SH-SY5Y (cell line): ENCODE data around the gene LEAP2.

Experiments
- GATA2 ChIP-seq: IDR thresholded peaks from 2 replicates; pipeline ENCODE4 v1.6.1; 2011; ENCODE audit warnings: mild to moderate bottlenecking, low read depth, low read length
- GATA3 ChIP-seq: IDR thresholded peaks from 2 replicates; pipeline ENCODE4 v1.6.1; 2011; ENCODE audit warnings: low read depth, mild to moderate bottlenecking, low read length, moderate library complexity

DNA sequence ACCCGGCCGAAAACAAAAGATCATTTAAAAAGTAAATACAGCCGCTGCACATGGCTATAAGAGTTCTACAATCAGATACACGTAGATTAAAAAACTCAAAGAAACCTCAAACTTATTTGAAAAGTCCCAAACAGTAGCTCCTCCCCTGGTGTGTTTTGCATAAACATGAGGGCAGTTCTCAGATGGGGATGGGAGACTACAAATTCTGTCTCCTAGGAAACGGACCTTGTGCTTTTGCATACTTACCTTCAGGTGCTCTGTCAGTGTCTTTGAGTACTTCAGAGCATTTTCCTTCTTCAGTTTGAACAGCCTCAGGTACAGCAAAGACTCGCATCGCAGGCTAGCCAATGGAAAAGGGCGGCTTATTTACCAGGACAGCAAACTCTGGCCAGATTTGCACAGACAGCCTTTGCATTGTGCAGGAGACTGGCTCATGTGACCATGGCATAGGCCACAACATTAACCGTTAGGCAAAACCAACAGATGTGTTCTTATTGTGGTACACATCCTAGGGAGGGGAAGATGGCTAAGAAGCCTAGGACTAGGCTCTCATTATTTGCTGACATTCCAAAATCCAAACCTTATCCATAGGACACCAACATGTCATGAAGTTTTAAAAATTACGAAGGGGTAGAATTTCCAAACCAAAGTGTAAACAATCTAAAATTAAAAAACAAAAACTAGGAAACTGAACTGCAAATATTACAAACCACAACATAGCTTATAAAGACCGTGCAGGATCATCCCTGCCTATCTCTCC lies 12.8 kb downstream of the LEAP2 start:
- TF ChIP-seq GATA2 (no peak), GATA3 (no peak)
